ENCODE results near the gene CRIP2. TPM values are rescaled to one million over a fixed set of nuclear protein-coding genes. Genes with fewer than 3 reads are reported as not detected.

CRIP2 gene
- total and polyA plus RNA-seq, 2 experiments from 2014 or later: 3.4 to 9.6 TPM

DNA sequence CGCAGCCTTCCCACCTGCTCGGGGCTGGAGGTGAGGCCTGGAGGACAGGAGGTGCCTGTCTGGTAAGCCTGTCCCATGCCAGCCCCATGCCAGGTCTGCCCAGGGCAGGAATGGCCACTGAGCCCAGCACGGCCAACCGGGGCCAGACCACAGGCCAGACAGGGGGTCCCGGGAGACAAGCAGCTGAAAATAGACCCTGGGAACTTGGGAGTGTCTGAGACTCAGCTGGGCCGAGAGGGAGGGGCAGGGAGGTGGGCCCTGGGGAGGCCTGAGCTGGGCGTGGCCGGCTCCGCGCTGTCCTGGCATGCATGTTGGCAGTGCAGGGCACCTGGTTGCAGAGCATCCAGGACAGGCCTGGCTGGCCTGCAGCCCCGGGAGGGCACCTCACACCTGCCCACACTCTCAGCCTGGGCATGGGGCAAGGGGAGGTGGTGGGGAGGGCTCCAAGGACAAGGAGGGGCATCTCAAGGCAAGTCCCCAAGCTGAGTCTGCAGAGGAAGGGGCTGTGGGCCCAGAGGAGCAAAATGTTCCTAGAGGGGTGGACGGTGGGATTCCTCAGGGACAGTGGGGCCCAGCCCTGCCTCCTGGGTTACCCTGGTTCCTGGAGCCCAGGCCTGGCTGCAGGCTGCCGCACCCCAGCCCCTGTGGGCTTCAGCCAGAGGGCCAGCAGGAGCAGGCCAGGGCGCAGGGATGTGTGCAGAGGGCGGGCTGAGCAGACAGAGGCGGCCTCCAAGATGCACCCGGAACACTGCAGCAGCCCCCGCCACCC lies 8.9 kb downstream of the CRIP2 start (continued):
- TF ChIP-seq REST (IDR thresholded peaks at IDR 0.05; ENCODE audit: unreplicated experiment) (no peak), EZH2phosphoT487 (IDR thresholded peaks at IDR 0.05; ENCODE audit: unreplicated experiment) (no peak), POLR2AphosphoS5 (IDR thresholded peaks at IDR 0.05; ENCODE audit: low read depth) (no peak), STAT1 (IDR thresholded peaks at IDR 0.05; ENCODE audit: unreplicated experiment) (no peak), EZH2 (IDR thresholded peaks at IDR 0.05; ENCODE audit: low read depth, unreplicated experiment) (no peak), ZNF114 (CRISPR knock-in tag; IDR thresholded peaks at IDR 0.05) (no peak), CREB1 (CRISPR knock-in tag; IDR thresholded peaks at IDR 0.05; ENCODE audit: low read depth) (no peak), JUNB (IDR thresholded peaks at IDR 0.05; ENCODE audit: unreplicated experiment) (no peak), NANOG (IDR thresholded peaks at IDR 0.05; ENCODE audit: borderline replicate concordance) (no peak)
- TF ChIP-seq, protein P1, sequence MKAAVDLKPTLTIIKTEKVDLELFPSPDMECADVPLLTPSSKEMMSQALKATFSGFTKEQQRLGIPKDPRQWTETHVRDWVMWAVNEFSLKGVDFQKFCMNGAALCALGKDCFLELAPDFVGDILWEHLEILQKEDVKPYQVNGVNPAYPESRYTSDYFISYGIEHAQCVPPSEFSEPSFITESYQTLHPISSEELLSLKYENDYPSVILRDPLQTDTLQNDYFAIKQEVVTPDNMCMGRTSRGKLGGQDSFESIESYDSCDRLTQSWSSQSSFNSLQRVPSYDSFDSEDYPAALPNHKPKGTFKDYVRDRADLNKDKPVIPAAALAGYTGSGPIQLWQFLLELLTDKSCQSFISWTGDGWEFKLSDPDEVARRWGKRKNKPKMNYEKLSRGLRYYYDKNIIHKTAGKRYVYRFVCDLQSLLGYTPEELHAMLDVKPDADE (IDR thresholded peaks at IDR 0.05): no peak
- TF ChIP-seq, protein P2, sequence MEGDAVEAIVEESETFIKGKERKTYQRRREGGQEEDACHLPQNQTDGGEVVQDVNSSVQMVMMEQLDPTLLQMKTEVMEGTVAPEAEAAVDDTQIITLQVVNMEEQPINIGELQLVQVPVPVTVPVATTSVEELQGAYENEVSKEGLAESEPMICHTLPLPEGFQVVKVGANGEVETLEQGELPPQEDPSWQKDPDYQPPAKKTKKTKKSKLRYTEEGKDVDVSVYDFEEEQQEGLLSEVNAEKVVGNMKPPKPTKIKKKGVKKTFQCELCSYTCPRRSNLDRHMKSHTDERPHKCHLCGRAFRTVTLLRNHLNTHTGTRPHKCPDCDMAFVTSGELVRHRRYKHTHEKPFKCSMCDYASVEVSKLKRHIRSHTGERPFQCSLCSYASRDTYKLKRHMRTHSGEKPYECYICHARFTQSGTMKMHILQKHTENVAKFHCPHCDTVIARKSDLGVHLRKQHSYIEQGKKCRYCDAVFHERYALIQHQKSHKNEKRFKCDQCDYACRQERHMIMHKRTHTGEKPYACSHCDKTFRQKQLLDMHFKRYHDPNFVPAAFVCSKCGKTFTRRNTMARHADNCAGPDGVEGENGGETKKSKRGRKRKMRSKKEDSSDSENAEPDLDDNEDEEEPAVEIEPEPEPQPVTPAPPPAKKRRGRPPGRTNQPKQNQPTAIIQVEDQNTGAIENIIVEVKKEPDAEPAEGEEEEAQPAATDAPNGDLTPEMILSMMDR (conservative IDR thresholded peaks at IDR 0.05; ENCODE audit: low read depth in 2 of 2): no peak

Measured in GM23338 (cell line).